GM12874 (cell line): Measurements from ENCODE around the gene CALML3.

Experiments
- CTCF ChIP-seq: IDR thresholded peaks from 2 replicates; pipeline ENCODE4 v1.5.1; 2011; ENCODE audit warnings: low read depth, mild to moderate bottlenecking, control low read depth, low read length, moderate library complexity; ENCODE audit not compliant: insufficient read depth

CALML3 gene

DNA sequence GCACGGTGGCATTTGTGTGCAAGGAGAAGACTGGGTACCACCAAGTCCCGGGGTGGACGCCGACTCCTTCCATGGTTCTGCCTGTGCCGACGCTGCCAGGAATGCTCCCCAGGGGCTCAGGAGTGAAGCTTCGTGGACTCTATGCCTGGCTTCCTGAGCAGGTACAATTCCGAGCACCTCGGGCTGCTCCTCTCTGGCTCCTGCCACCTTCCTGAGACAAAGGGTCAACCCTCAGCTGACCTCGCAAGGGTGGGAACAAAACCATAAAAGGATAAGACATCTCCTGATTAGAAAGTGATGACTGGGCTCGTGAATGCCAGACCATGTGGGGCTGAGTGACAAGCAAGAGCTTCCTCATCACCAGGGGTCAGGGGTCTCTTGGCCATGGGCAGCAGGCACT, 31.8 kb downstream of the CALML3 start:
- no peak for TF ChIP-seq CTCF

DNA sequence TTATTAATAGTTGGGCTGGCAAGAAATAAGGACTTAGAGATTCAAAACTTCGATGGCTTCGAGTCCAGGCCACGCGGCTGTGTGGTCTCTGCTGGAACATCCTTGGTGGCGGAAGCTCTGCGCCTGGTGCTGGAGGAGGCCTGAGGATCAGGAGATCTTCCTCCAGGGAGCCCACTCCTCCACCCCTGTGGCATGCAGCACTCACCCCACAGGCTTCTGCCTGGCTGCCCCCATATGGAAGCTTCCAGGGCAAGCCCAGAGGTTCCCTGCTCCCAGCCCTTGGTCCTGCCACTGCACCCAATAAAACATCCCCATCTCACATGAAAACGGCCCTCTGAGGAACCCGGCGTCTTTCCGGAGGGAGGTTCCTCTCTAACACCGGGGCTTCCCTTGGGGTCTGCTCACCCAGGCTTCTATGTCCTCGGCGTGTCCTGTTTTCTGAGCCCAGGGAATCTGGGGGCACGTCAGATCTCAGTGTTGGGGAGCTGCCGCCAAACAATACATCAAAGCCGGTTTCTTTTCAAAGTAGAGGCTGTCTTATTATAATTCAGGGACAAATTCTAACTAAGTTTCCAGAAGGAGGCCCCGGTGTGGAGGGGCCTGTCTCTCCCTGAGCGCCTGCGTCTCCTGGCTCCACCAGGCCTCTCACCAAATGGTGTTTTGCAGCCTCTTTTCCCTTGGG, 32.4 kb downstream of the CALML3 start:
- no peak for TF ChIP-seq CTCF

- no peak for TF ChIP-seq CTCF
Observed at GRCh38 chr10:5557799-5558771, 33.3 kb downstream of the CALML3 start.

DNA sequence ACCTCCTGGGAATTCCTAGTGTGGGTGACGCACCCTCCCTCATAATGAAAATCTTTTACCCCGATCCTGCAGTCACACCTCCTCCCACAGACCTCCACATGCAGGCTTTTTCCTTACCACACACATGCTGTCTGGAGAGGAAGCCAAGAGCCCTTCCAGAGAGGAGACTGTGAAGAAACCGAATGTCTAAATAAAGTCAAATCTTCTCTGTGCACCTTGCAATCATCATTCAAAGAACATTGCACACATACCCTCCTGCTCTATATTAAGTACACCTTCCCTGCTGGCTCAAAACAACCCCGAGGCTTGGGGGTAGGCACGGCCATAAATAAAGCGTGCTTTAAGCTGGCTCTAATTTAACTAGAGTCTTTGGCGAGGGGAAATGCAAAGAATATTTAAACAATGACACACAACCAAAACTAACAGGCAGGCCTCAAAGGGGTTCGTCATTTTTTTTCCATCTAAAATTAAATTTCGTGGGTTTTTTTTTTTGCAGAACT, 34.9 kb downstream of the CALML3 start:
- no peak for TF ChIP-seq CTCF

- no peak for TF ChIP-seq CTCF
Observed at GRCh38 chr10:5560142-5560816, 35.5 kb downstream of the CALML3 start.

DNA sequence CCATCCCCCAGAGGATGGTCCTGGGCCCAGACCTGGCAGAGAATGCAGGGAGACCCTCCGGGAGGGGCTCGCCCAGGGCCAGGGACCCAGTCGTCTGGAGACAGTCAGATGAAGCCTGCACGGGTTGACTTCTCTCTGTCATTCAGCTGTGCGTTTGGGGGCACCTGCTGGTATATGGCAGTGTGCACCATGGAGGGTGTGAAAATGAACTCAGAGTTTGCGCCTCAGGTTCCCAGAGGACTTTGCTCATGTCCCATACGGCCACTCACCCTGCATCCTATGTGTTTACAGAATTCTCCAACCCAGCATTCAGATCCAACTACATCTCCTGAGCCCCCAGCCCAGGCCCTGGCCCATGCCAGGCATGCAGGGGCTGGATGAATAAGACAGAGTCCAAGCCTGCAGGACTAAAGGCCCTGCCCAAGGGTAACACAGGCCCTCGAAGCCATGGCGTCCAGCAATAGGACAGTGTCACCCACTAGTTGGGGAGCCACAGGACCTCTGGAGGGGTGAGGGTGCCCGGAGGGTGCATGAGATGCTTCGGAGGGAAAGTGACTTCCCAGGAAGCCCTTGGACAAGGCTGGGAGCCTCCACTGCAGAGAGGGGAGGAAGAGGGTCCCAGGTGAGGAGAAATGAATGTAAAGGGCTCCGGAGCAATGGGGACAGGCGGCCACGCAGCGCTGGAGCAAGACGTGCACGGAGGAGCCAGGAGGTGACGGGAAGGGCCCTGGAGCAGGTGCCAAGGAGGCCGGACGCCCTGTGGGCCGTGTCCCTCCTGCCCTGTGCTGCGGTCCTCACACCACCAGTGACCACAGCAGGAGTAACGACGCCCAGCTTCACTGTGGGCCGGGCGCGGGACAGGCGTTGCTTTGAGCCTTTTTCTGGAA, 36.3 kb downstream of the CALML3 start:
- no peak for TF ChIP-seq CTCF
